Ovary (tissue), 9 donors: Measurements from ENCODE around the gene EFNA4. TPM values are rescaled to one million over a fixed set of nuclear protein-coding genes. Genes with fewer than 3 reads are reported as not detected.
"Not testable (repeated sequence)": the region's sequence is repeated elsewhere in the genome, so short reads cannot be mapped to it uniquely, and the experiment has no call there.

Experiments used
- DNase-seq, 5 donors: peaks; one replicate each; pipeline ENCODE4 v3.0.0-alpha.2; 2019 to 2020
- H3K27ac ChIP-seq, 2 donors: fragments of 200-600 bp; one replicate each; pipeline versions ENCODE4 v1.5.1 to v1.8.0; 2019 to 2022
- H3K27me3 ChIP-seq: fragments of 200-600 bp; one replicate; pipeline ENCODE4 v1.8.0; 2022
- H3K36me3 ChIP-seq: fragments of 200-600 bp; sonication (generic); one replicate; pipeline ENCODE4 v1.5.1; 2019
- H3K4me1 ChIP-seq: one replicate; pipeline ENCODE4 v1.8.1; 2013; ENCODE audit warnings: mild to moderate bottlenecking, moderate library complexity; ENCODE audit not compliant: insufficient read depth
- H3K4me3 ChIP-seq: fragments of 200-600 bp; sonication (generic); one replicate; pipeline ENCODE4 v1.5.1; 2017
- H3K9me3 ChIP-seq, 2 donors: fragments of 200-600 bp in 1 of 2; sonication (generic) in 1 of 2; one replicate each; pipeline versions ENCODE4 v1.5.1 to v1.8.1; 2013 to 2019; ENCODE audit warnings: mild to moderate bottlenecking in 1 of 2, moderate library complexity in 1 of 2
- CTCF ChIP-seq, 3 donors: fragments of 450-650 bp in 2 of 3; fragments of 200-600 bp in 1 of 3; IDR thresholded peaks; one replicate each; pipeline versions ENCODE4 v1.5.1 to v1.8.0; 2016 to 2022; ENCODE audit warnings: antibody characterized with exemption in 3 of 3, mild to moderate bottlenecking in 1 of 3
- EP300 ChIP-seq: sonication (generic); formaldehyde crosslinking; IDR thresholded peaks from one replicate; pipeline ENCODE4 v1.6.1; 2017; ENCODE audit warnings: antibody characterized with exemption
- POLR2A ChIP-seq: fragments of 450-650 bp; IDR thresholded peaks from one replicate; pipeline ENCODE4 v1.6.1; 2017; ENCODE audit warnings: antibody characterized with exemption, mild to moderate bottlenecking, moderate library complexity
- WGBS, 3 donors: extraction: QIAGEN DNeasy Blood & Tissue Kit in 1 of 3; methylation state at CpG; one replicate each; pipeline versions ENCODE4 v1.1.5 to v1.1.7; 2013 to 2017; 5-methylcytosine and 5-hydroxymethylcytosine counted together
- intact Hi-C, 4 donors: fragments of 100-400 bp; cut with DNase I; formaldehyde crosslinking; loops; one replicate each; pipeline versions ENCODE4 v1.11.0 to v1.15.1; 2022 to 2023
- polyA plus RNA-seq, 2 donors: library from polyadenylated mRNA; stranded (reverse); fragments of 200-250 nt in 1 of 2; fragments of 350-450 nt in 1 of 2; fragmentation: Illumina TruSeq in 1 of 2; extraction: RNeasy Lipid Tissue Mini Kit (QIAGEN cat#74804) in 1 of 2; gene quantifications; one replicate each; pipeline ENCODE4 v1.2.3, GENCODE V29; 2013 to 2014
- total RNA-seq, 7 donors: library from RNA; depleted of rRNA in 2 of 7; stranded (reverse); fragments of >200 nt in 2 of 7; fragmentation: NEBNext Ultra II Directional in 3 of 7; extraction: Animal tissue kit (Norgen Biotek cat#: 25700) in 3 of 7; gene quantifications; one replicate each; pipeline versions ENCODE4 v1.1.0 to v1.2.4, GENCODE V29; 2016 to 2023
- donor health status: DM: no; HTN: no; CAD: no; lungs with moderate emphysema.
- donor health status: DM: no; HTN: no; CAD: no.
- donor health status: Bipolar disorder and iron deficiency.
- donor health status: DM: yes; HTN: yes; CAD: no.
- donor health status: DM: no; HTN: no; CAD: no.
- donor health status: DM: yes; HTN: yes; CAD: no.

EFNA4 gene
- total and polyA plus RNA-seq, 9 donors = 7.3 to 14.1 (median 10.6) TPM

DNA sequence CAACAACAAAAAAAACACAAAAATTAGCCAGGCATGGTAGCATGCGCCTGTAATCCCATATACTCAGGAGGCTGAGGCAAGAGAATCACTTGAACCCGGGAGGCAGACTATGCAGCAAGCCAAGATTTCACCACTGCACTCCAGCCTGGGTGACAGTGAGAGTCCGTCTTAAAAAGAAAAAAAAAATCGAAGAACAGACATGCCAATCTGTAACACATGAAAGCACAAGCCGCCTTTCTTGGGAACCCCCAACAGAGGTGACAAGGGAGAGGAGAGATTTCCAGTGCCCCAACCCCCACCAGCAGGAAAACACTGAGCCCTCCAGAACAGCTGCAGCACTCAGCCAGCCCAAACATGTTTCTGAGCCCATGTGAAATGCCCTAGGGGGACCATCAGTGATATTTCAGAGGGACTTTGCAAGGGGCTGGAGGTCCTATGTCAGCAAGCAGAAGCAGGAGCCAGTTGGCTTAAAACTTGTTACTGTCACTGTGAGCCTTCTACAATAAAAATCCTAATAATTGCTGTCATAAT lies 50.0 kb downstream of the EFNA4 start:
- Histone ChIP-seq H3K27ac (no peak overlapping the region), H3K9me3 (no peaks in the 10 kb centered on the region), H3K4me3 (no peak overlapping the region), H3K27me3 (no peaks in the 10 kb centered on the region), H3K4me1 (no peaks in the 10 kb centered on the region), H3K36me3 (no peaks in the 10 kb centered on the region)
- no peak for TF ChIP-seq EP300
- no peak for TF ChIP-seq POLR2A
- no peak for TF ChIP-seq CTCF (IDR thresholded peaks at IDR 0.05)
- intact Hi-C loops = no loop called here
- 70 to 79% (median 73%) methylated on average over 5 of the region's 5 CpGs for WGBS, 3 donors
- no peak for DNase-seq

DNA sequence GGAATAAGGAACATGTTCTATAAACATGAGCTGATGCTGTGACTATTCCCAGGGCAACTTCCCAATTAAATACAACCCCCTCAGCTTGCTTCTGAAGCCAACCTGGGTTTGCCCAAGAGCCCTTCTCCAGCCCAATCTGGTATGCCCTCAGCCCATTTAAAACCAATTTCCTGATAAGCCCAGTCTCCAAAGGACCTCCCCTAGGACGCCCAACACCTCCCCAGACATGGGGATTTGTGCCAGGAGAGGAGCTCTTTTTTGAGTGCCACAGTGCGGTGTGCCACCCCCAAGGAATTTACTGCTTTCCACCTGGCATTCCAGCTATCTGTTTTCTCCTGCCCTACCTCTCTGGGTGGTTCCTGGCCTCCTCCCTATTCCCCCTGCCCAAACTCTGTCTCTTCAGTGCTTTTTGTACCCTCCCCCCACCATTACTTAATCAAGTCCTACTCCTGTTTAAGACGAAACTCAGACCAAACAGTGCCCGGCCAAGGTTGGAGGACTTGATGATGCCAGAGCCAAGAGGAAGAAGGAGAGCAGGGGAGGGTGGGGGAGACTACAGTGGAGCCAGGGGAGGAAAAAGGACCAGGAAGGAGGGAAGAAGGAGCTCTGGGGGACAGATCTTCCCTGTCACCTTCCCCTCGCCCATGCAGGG lies 52.7 kb downstream of the EFNA4 start:
- intact Hi-C loops = no loop called here
- no peaks in the 10 kb centered on the region for H3K4me1 ChIP-seq
- H3K27me3 ChIP-seq = no peaks in the 10 kb centered on the region
- H3K36me3 ChIP-seq = no peaks in the 10 kb centered on the region
- no peak overlapping the region for H3K4me3 ChIP-seq
- TF ChIP-seq CTCF (IDR thresholded peaks at IDR 0.05) = no peak
- TF ChIP-seq POLR2A = no peak
- TF ChIP-seq EP300 = no peak
- WGBS, 3 donors = 41 to 54% (median 52%) methylated on average over 5 of the region's 5 CpGs
- H3K27ac ChIP-seq = no peak overlapping the region
- no peaks in the 10 kb centered on the region for H3K9me3 ChIP-seq
- DNase-seq = no peak

DNA sequence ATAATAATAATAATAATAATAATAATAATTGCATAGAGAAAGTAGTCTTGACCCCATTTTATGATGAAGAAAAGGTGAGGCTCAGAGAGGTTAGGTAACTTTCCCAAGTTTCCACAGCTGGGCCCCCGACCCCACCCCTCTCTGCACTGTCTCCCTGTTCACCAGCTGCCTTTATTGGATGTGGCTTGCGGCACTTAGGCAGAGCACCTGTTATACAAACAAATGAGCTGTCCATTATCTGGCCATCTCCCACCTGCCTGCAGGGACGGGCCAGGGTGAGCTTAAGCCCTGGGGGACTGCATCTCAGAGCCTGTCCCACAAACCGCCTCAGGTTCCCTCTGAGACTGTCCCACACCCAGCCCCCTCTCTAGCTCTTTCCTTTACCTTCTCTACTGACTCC lies 54.1 kb downstream of the EFNA4 start:
- H3K4me1 ChIP-seq = no peaks in the 10 kb centered on the region
- H3K27ac ChIP-seq = no peak overlapping the region
- intact Hi-C loops = no loop called here
- DNase-seq = no peak
- H3K9me3 ChIP-seq = no peaks in the 10 kb centered on the region
- no peak overlapping the region for H3K4me3 ChIP-seq
- no peak for TF ChIP-seq POLR2A
- no peak for TF ChIP-seq CTCF (IDR thresholded peaks at IDR 0.05)
- no peak for TF ChIP-seq EP300
- WGBS, 3 donors = 50 to 58% (median 55%) methylated on average over 4 of the region's 4 CpGs
- H3K27me3 ChIP-seq = no peaks in the 10 kb centered on the region
- H3K36me3 ChIP-seq = no peaks in the 10 kb centered on the region

DNA sequence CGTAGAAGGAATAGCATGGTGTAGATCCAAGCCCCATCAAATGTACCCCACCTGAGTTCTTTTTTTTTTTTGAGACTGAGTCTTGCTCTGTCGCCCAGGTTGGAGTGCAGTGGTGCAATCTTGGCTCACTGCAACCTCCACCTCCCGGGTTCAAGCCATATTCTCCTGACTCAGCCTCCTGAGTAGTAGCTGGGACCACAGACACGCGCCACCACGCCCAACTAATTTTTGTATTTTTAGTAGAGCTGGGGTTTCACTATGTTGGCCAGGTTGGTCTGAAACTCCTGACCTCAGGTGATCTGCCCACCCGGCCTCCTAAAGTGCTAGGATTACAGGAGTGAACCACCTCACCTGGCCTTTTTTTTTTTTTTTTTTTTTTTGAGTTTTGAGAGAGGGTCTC lies 54.5 kb downstream of the EFNA4 start:
- H3K4me1 ChIP-seq, DNase-seq, H3K9me3 ChIP-seq, H3K27me3 ChIP-seq, H3K4me3 ChIP-seq, intact Hi-C loops, H3K27ac ChIP-seq, H3K36me3 ChIP-seq: not testable (repeated sequence)
- WGBS, 3 donors = 83 to 92% (median 85%) methylated on average over 7 of the region's 7 CpGs

Other genes starting within 250 kb of the EFNA4 start
- gene KCNN3, start 193.5 kb upstream of the EFNA4 start, total RNA-seq = 1 to 10 TPM in 5 of 7 donors, under 1 TPM in 2; 0.71 to 6.0 (median 1.7) TPM
- gene KCNN3, start 193.5 kb upstream of the EFNA4 start, polyA plus RNA-seq = 1 to 10 TPM in 1 of 2 donors, under 1 TPM in 1; 0.91 to 6.1 TPM
- 10 to 100 TPM in 6 of 7 donors, 1 to 10 TPM in 1; 8.6 to 50.7 (median 35.3) TPM for gene PMVK, start 127.0 kb upstream of the EFNA4 start, total RNA-seq
- 10 to 100 TPM; 21.4 to 30.6 TPM for gene PMVK, start 127.0 kb upstream of the EFNA4 start, polyA plus RNA-seq
- 100 to 1,000 TPM in 6 of 7 donors, 10 to 100 TPM in 1; 78.7 to 170 (median 120) TPM for gene PBXIP1, start 107.6 kb upstream of the EFNA4 start, total RNA-seq
- gene PBXIP1, start 107.6 kb upstream of the EFNA4 start, polyA plus RNA-seq = 100 to 1,000 TPM; 105 to 151 TPM
- 10 to 100 TPM; 17.2 to 53.0 (median 42.5) TPM for gene PYGO2, start 102.0 kb upstream of the EFNA4 start, total RNA-seq
- gene PYGO2, start 102.0 kb upstream of the EFNA4 start, polyA plus RNA-seq = 10 to 100 TPM; 25.0 to 28.8 TPM
- gene SHC1, start 93.0 kb upstream of the EFNA4 start, total RNA-seq = 100 to 1,000 TPM in 1 of 7 donors, 10 to 100 TPM in 6; 36.8 to 183 (median 80.0) TPM
- 100 to 1,000 TPM in 1 of 2 donors, 10 to 100 TPM in 1; 56.8 to 161 TPM for gene SHC1, start 93.0 kb upstream of the EFNA4 start, polyA plus RNA-seq
- 10 to 100 TPM; 12.2 to 29.9 (median 24.8) TPM for gene CKS1B, start 89.1 kb upstream of the EFNA4 start, total RNA-seq
- gene CKS1B, start 89.1 kb upstream of the EFNA4 start, polyA plus RNA-seq = 10 to 100 TPM; 41.7 to 55.8 TPM
- 10 to 100 TPM; 11.1 to 30.0 (median 19.9) TPM for gene FLAD1, start 80.4 kb upstream of the EFNA4 start, total RNA-seq
- 10 to 100 TPM; 14.2 to 16.4 TPM for gene FLAD1, start 80.4 kb upstream of the EFNA4 start, polyA plus RNA-seq
- not detected for gene LENEP, start 70.2 kb upstream of the EFNA4 start, total RNA-seq
- not detected for gene LENEP, start 70.2 kb upstream of the EFNA4 start, polyA plus RNA-seq
- gene ZBTB7B, start 60.9 kb upstream of the EFNA4 start, total RNA-seq = 10 to 100 TPM; 15.3 to 45.5 (median 33.1) TPM
- 10 to 100 TPM in 1 of 2 donors, 1 to 10 TPM in 1; 3.6 to 18.2 TPM for gene ZBTB7B, start 60.9 kb upstream of the EFNA4 start, polyA plus RNA-seq
- gene DCST2, start 30.0 kb upstream of the EFNA4 start, total RNA-seq = 1 to 10 TPM in 4 of 7 donors, under 1 TPM in 2, not detected in 1; 0.45 to 1.4 (median 1.2) TPM
- gene DCST2, start 30.0 kb upstream of the EFNA4 start, polyA plus RNA-seq = 1 to 10 TPM in 1 of 2 donors, under 1 TPM in 1; 0.17 to 1.1 TPM
- under 1 TPM in 4 of 7 donors, not detected in 3; 0.22 to 0.80 (median 0.51) TPM for gene DCST1, start 29.9 kb upstream of the EFNA4 start, total RNA-seq
- gene DCST1, start 29.9 kb upstream of the EFNA4 start, polyA plus RNA-seq = under 1 TPM in 1 of 2 donors, not detected in 1; 0.06 TPM
- gene ADAM15, start 12.4 kb upstream of the EFNA4 start, total RNA-seq = 100 to 1,000 TPM in 1 of 7 donors, 10 to 100 TPM in 6; 34.8 to 149 (median 67.8) TPM
- gene ADAM15, start 12.4 kb upstream of the EFNA4 start, polyA plus RNA-seq = 10 to 100 TPM; 17.0 to 61.7 TPM
- 1 to 10 TPM; 1.3 to 3.7 (median 2.4) TPM for gene EFNA3, start 15.1 kb downstream of the EFNA4 start, total RNA-seq
- gene EFNA3, start 15.1 kb downstream of the EFNA4 start, polyA plus RNA-seq = 1 to 10 TPM; 1.6 to 2.1 TPM
- 10 to 100 TPM; 12.1 to 51.6 (median 16.6) TPM for gene EFNA1, start 64.1 kb downstream of the EFNA4 start, total RNA-seq
- gene EFNA1, start 64.1 kb downstream of the EFNA4 start, polyA plus RNA-seq = 10 to 100 TPM; 18.6 to 27.3 TPM
- 10 to 100 TPM; 10.8 to 31.4 (median 16.8) TPM for gene SLC50A1, start 72.1 kb downstream of the EFNA4 start, total RNA-seq
- gene SLC50A1, start 72.1 kb downstream of the EFNA4 start, polyA plus RNA-seq = 10 to 100 TPM; 19.7 to 50.2 TPM
- 100 to 1,000 TPM in 1 of 7 donors, 10 to 100 TPM in 6; 59.3 to 126 (median 85.5) TPM for gene DPM3, start 76.8 kb downstream of the EFNA4 start, total RNA-seq
- gene DPM3, start 76.8 kb downstream of the EFNA4 start, polyA plus RNA-seq = 100 to 1,000 TPM in 1 of 2 donors, under 1 TPM in 1; 0.70 to 168 TPM
- 100 to 1,000 TPM in 6 of 7 donors, 10 to 100 TPM in 1; 96.5 to 209 (median 158) TPM for gene KRTCAP2, start 109.6 kb downstream of the EFNA4 start, total RNA-seq
- 100 to 1,000 TPM; 219 to 499 TPM for gene KRTCAP2, start 109.6 kb downstream of the EFNA4 start, polyA plus RNA-seq
- gene TRIM46, start 110.1 kb downstream of the EFNA4 start, total RNA-seq = under 1 TPM in 6 of 7 donors, not detected in 1; 0.12 to 0.87 (median 0.54) TPM
- under 1 TPM; 0.12 to 0.24 TPM for gene TRIM46, start 110.1 kb downstream of the EFNA4 start, polyA plus RNA-seq
- 10 to 100 TPM; 19.9 to 50.2 (median 29.1) TPM for gene THBS3, start 144.2 kb downstream of the EFNA4 start, total RNA-seq
- 10 to 100 TPM; 23.1 to 28.2 TPM for gene THBS3, start 144.2 kb downstream of the EFNA4 start, polyA plus RNA-seq
- gene MTX1, start 145.0 kb downstream of the EFNA4 start, total RNA-seq = 10 to 100 TPM; 18.5 to 33.4 (median 27.7) TPM
- gene MTX1, start 145.0 kb downstream of the EFNA4 start, polyA plus RNA-seq = 10 to 100 TPM; 15.6 to 35.4 TPM
- 10 to 100 TPM; 10.8 to 22.4 (median 20.2) TPM for gene ENTREP3, start 191.7 kb downstream of the EFNA4 start, total RNA-seq
- 10 to 100 TPM in 1 of 2 donors, 1 to 10 TPM in 1; 9.3 to 11.8 TPM for gene ENTREP3, start 191.7 kb downstream of the EFNA4 start, polyA plus RNA-seq
- gene SCAMP3, start 198.6 kb downstream of the EFNA4 start, total RNA-seq = 10 to 100 TPM; 27.1 to 63.0 (median 40.7) TPM
- 10 to 100 TPM; 40.9 to 46.6 TPM for gene SCAMP3, start 198.6 kb downstream of the EFNA4 start, polyA plus RNA-seq
- gene CLK2, start 209.8 kb downstream of the EFNA4 start, total RNA-seq = 10 to 100 TPM; 37.9 to 60.9 (median 50.1) TPM
- gene CLK2, start 209.8 kb downstream of the EFNA4 start, polyA plus RNA-seq = 10 to 100 TPM; 46.4 to 51.3 TPM
- 1 to 10 TPM in 6 of 7 donors, under 1 TPM in 1; 0.69 to 7.1 (median 4.4) TPM for gene HCN3, start 213.7 kb downstream of the EFNA4 start, total RNA-seq
- 1 to 10 TPM; 2.5 to 2.9 TPM for gene HCN3, start 213.7 kb downstream of the EFNA4 start, polyA plus RNA-seq
- under 1 TPM in 1 of 7 donors, not detected in 6; 0.41 TPM for gene PKLR, start 237.7 kb downstream of the EFNA4 start, total RNA-seq
- not detected for gene PKLR, start 237.7 kb downstream of the EFNA4 start, polyA plus RNA-seq
- gene FDPS, start 245.1 kb downstream of the EFNA4 start, total RNA-seq = 100 to 1,000 TPM in 2 of 7 donors, 10 to 100 TPM in 5; 50.7 to 177 (median 74.9) TPM
- gene FDPS, start 245.1 kb downstream of the EFNA4 start, polyA plus RNA-seq = 100 to 1,000 TPM in 1 of 2 donors, 10 to 100 TPM in 1; 80.8 to 423 TPM